ENCODE results near the gene TRDN.
"Not testable (repeated sequence)": the region's sequence is repeated elsewhere in the genome, so short reads cannot be mapped to it uniquely, and the experiment has no call there.

TRDN gene

DNA sequence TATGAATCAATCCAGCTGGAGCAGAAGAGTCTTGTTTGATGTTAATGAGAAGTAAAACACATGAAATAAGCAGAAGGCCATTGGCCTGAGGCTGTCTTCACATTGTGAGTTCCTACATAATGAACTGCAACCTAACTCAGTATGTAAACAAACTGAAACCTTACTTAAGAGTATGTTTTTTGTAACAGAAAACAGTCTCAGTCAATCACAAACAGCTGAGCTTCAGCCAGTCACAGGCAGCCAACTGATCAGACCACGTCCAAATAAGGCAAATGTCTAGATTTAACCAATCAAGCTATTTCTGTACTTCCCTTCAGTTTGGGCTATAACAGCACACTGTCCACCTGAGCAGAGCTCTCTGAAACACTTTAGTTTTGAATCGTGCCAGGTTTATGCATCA, 234.7 kb downstream of the TRDN start:
- peak; percentile 10 for DNase-seq (ENCODE audit: low read depth, low spot score)

DNA sequence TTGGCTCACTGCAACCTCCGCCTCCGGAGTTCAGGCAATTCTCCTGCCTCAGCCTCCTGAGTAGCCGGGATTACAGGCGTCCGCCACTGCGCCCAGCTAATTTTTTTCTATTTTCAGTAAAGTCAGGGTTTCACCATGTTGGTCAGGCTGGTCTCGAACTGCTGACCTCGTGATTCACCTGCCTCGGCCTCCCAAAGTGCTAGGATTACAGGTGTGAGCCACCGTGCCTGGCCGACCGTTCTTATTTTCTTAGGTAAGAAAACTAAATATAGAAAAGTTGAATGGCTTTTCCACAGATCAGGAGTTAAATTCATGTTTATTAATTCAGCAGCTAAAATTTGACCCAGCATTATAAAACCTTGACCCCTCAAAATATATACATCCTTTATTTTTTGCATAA, 238.7 kb downstream of the TRDN start:
- DNase-seq (ENCODE audit: low read depth, low spot score) = no peak

DNA sequence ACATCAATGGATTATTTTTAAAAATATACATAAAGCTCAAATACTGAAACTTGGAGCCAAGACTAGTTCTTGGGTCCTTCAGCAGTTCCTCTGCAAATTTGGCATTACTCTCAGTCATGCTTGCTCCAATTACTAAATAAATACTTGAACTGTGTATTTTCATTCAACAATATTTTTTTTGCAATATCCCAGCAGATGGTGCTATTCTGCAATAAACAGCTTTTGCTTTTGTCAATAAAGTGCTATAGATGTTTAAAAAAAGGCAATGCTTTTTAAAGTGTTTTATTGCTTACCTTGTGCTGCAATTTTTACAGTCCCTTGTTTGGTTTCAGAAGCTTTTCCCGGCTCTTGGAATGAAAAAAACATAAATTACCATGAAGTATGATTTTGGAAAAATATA, 243.4 kb downstream of the TRDN start:
- no peak for DNase-seq (ENCODE audit: low read depth, low spot score)

- no peak for DNase-seq (ENCODE audit: low read depth, low spot score)
Observed at GRCh38 chr6:123383718-123384117, 253.0 kb downstream of the TRDN start.

DNA sequence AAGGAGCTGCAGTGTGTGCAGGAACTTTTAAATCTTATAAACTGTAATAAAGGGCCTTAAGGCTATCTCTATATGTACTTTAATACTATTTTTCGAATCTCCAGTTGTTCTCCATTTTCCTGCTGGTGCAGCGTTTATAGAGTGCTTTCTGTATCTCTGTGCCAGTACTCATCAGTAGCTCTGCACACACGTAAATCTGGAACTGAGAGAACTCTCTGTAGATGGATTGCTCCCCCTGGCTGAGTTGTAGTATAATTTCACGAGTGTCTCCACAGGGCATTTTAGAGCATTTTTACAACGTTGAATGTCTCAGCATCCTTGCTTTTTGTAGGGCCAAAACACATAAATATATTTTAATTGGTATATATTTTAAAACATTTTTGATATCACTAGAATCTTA, 256.5 kb downstream of the TRDN start:
- no peak for DNase-seq (ENCODE audit: low read depth, low spot score)

- no peak for DNase-seq (ENCODE audit: low read depth, low spot score)
Observed at GRCh38 chr6:123372737-123373136, 264.0 kb downstream of the TRDN start.

DNA sequence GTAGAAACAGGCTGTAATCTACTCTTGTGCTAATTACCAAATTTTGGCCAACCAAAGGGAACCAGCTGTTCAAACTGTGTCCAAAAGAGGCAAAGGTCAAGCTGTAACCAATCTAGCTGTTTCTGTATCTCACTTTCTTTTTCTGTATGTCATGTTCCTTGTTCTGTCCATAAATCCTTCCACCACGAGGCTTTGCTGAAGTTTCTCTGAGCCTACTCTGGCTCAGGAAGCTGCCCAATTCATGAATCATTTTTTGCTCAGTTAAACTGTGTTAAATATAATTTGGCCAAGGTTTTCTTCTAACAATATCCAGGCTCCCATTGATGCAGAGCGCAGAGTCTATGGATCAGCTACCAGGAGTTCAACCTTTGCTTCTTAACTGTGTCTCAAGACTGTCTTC, 272.8 kb downstream of the TRDN start:
- no peak for DNase-seq (ENCODE audit: low read depth, low spot score)

DNA sequence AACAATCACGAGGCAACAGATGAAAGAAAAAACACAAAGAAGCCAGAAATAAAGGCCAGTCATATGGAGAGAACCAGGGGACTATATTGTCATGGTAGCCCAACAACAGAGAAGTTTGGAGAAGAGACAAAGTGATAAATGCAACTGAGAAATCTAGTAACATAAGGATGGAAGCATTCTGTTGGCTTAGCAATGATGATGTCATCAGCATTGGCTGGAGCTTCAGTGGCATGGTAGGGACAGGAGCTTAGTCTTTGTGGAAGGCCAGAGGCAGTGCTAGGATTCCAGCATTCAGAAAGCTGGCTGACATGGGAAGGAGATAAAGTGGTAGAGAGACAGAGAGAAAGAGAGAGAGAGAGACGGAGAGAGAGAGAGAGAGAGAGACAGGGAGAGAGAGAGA, 276.4 kb downstream of the TRDN start:
- DNase-seq (ENCODE audit: low read depth, low spot score) = no peak

DNA sequence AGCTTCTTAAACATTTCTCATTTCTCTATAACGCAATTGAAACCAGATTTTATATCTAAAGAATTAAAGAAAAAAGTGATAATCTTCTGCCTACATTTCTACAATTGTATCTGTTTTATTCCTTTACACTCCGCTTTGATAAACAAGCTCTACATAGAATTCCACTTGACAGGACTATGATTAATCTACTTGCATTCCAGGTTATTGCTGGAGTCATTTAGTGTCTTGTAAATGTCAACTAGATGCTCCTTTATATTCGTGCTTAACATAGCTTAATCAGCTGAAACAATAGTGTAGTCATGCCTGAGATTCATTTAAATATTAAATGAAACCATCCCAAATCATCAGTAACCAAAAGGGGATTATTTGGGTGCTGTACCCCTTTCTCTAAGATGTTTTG, 284.0 kb downstream of the TRDN start:
- DNase-seq (ENCODE audit: low read depth, low spot score) = no peak

GRCh38 chr6:123352279-123352678, 284.5 kb downstream of the TRDN start:
- no peak for DNase-seq (ENCODE audit: low read depth, low spot score)

GRCh38 chr6:123343836-123344235, 292.9 kb downstream of the TRDN start:
- DNase-seq (ENCODE audit: low read depth, low spot score) = no peak

DNA sequence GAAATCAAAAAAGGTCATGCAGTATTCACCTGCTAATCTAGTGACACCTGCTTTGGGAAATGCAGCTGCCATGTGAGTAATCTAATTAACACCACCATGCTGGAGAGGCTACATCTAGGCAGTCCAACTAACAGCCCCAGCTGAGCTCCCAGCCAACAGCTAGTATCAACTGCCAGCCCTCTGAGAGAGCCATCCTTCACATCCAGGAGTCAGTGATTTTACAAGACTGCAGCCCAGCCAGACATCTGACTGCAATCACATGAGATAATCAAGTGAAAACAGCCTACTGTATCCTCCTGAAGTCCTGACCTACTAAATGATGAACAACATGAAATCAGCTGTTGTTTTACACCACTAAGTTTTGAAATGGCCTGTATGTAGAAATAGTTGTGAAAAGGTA, 298.4 kb downstream of the TRDN start:
- DNase-seq (ENCODE audit: low read depth, low spot score) = no peak

GRCh38 chr6:123333000-123333756, 303.6 kb downstream of the TRDN start:
- no peak for DNase-seq (ENCODE audit: low read depth, low spot score)

GRCh38 chr6:123332070-123332469, 304.7 kb downstream of the TRDN start:
- DNase-seq (ENCODE audit: low read depth, low spot score) = no peak

GRCh38 chr6:123329337-123329736, 307.4 kb downstream of the TRDN start:
- no peak for DNase-seq (ENCODE audit: low read depth, low spot score)

DNA sequence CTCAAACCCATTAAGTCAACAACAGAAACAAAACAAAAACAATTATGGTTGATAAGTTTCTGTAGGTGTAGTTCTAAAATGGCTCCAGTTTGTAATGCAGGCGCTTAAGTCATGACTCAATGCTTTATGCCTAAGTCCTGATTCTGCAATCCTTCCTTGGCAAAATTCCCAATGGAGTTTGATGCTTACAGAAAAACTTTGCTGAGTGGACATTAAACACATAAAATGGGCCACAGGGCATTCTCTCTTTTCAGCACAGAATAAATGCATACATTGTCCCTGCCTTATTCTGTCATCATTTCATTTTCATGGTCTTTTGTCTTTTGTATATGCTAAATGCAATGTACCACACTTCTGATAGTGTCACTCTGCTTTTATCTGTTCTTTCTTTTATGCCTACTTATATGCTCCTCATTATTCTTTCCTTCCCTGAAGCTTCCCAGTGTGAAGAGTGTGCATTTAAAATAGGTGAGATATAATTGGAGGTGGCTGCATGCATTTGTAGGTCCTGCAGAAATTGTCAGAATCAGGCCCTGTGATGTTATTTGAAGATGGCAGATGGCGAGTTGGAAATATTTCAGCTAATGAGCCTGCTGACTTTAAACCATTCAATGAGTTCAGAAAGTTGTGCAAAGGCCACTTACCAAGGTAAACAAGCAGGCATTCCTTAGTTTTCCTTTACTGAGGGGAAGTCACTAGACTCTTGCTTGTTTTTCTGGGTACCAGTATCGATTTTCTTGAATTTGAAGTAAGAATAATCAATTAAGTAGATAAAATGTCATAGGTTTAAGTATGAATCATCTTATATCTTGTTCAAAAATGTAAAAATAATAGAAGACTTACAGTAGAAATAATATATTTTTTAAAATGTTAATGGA, 313.1 kb downstream of the TRDN start:
- no peak for DNase-seq (ENCODE audit: low read depth, low spot score)

- no peak for DNase-seq (ENCODE audit: low read depth, low spot score)
Observed at GRCh38 chr6:123321020-123321419, 315.7 kb downstream of the TRDN start.

DNA sequence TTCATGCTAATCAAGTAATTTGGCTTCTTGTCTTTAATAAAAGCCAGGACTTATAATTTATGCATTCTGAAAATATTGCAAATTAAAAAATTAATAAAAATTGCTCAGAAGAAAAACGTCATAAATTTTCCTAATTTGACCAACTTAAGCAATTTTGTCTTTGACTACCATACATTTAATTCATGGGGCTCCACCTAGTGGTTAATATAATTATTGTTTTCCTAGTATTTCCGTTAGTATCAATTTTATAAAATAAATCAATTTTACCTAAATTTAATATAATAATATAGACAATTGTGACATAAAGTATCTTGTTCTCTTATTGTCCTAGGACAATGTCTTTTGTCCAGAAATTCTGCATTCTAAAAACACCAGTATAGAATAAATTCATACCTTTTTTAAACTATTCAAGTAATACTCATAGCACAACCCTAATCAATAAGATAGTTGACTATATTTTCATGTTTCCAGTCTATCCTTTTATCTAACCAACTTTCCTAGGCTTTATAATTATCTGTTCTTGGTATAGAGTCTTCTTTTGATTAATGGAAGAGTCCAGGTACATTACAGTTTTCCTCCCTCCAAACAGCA, 319.9 kb downstream of the TRDN start:
- DNase-seq (ENCODE audit: low read depth, low spot score) = no peak

DNA sequence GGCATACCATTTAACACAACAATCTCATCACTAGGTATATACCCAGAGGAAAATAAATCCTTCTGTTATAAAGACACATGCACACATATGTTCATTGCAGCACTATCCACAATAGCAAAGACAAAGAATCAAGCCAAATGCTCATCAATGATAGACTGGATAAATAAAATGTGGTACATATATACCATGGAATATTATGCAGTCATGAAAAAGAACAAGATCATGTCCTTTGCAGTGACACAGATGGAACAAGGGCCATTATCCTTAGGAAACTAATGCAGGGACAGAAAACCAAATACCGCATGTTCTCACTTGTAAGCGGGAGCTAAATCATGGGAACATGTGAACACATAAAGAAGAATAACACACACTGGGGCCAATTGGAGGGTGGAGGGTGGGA, 322.3 kb downstream of the TRDN start:
- not testable (repeated sequence) for DNase-seq (ENCODE audit: low read depth, low spot score)

DNA sequence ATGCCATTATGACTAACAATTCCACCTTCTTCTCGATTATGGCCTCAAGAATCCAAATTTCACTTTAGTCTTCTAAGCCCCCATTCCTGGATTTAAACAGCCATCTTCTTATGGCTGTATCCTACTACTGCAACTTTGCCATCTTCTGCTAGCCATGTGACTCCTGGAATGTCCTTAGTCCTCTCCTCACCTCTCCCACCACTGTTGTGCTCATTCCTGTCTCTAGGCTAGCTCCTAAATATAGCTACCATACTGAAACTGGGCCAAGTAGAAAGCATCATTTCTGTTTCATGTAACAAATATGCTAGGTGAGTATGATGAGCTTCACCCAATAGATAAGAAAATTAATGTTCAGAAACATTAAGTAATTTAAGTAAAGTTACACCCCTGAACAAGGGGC, 327.6 kb downstream of the TRDN start:
- DNase-seq (ENCODE audit: low read depth, low spot score) = no peak

DNA sequence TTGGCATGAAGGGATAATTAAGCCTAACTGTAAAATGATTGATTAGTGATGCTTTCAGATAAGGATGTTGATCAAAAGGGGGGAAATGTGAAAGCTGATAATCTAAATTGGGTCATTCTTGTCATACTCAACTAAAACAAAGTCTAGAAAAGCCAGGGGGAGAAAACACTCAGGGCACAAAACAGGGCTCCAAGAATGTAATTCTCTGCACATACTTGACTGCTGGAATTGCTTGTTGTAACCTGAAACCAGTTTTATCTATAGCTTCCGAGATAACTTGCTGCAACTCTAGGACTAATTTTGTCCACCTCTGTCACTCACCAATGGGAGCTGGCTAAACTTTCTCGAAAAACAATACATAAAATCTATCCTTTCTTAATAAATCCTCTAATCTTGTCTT, 330.4 kb downstream of the TRDN start:
- peak; percentile 8 for DNase-seq (ENCODE audit: low read depth, low spot score)

GRCh38 chr6:123295672-123296071, 341.1 kb downstream of the TRDN start:
- no peak for DNase-seq (ENCODE audit: low read depth, low spot score)

DNA sequence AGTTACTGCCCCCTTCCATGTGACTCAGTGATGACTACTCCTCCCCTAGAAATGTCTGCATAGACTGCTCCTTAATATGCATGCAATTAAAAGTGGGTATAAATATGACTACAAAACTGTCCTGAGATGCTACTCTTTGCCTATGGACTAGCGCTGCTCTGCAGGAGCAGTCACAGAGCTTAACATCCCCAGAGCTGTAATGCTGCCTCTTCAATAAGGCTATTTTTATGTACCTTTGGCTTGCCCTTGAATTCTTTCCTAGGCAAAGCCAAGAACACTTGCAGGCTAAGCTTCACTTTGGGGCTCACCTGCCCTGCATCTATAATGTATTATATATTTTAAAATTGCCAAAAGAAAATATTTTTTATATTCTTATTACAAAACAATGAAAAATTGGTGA, 341.6 kb downstream of the TRDN start:
- DNase-seq (ENCODE audit: low read depth, low spot score) = no peak

Measured in ELF-1 (cell line).